DOHH2 (cell line): ENCODE measurements around the gene VASP.

ENCODE experiments used
- H3F3A ChIP-seq: fragments of 200-600 bp; sonication (generic), shearing (Covaris generic); 2 replicates; pipeline ENCODE4 v1.6.0; 2016; ENCODE audit warnings: antibody characterized with exemption, mild to moderate bottlenecking; ENCODE audit not compliant: control insufficient read depth, insufficient read depth
- H3K27ac ChIP-seq: fragments of 200-600 bp; sonication (generic); 2 replicates; pipeline ENCODE4 v1.5.1; 2014; ENCODE audit warnings: low read depth, mild to moderate bottlenecking, low read length, moderate library complexity
- H3K27me3 ChIP-seq: fragments of 200-600 bp; sonication (generic); 2 replicates; pipeline ENCODE4 v1.6.1; 2014; ENCODE audit warnings: mild to moderate bottlenecking, low read length, mixed read lengths; ENCODE audit not compliant: control insufficient read depth
- H3K36me3 ChIP-seq: fragments of 200-600 bp; sonication (generic); 2 replicates; pipeline ENCODE4 v1.6.1; 2014; ENCODE audit warnings: mild to moderate bottlenecking, low read length, moderate library complexity, mixed read lengths; ENCODE audit not compliant: control insufficient read depth
- H3K4me1 ChIP-seq: fragments of 200-600 bp; sonication (generic); 2 replicates; pipeline ENCODE4 v1.6.1; 2014; ENCODE audit warnings: mild to moderate bottlenecking, low read length, mixed read lengths; ENCODE audit not compliant: control insufficient read depth
- H3K4me2 ChIP-seq: fragments of 200-600 bp; sonication (generic); 2 replicates; pipeline ENCODE4 v1.6.0; 2014; ENCODE audit warnings: mild to moderate bottlenecking, low read length, moderate library complexity
- H3K4me3 ChIP-seq: fragments of 200-600 bp; sonication (generic); 2 replicates; pipeline ENCODE4 v1.5.1; 2014; ENCODE audit warnings: mild to moderate bottlenecking, low read length, mixed read lengths
- H3K79me2 ChIP-seq: fragments of 200-600 bp; sonication (generic); 2 replicates; pipeline ENCODE4 v1.6.1; 2014; ENCODE audit warnings: mild to moderate bottlenecking, low read length, mixed read lengths; ENCODE audit not compliant: control insufficient read depth
- H3K9me2 ChIP-seq: fragments of 200-600 bp; sonication (generic); replicated peaks from 2 replicates; pipeline ENCODE4 v1.6.1; 2014; ENCODE audit warnings: mild to moderate bottlenecking, low read length, mixed read lengths; ENCODE audit not compliant: control insufficient read depth
- H3K9me3 ChIP-seq: fragments of 200-600 bp; sonication (generic); 2 replicates; pipeline ENCODE4 v1.6.1; 2014; ENCODE audit warnings: antibody characterized with exemption, low read length, mixed read lengths; ENCODE audit not compliant: control insufficient read depth, insufficient read depth
- H4K20me1 ChIP-seq: fragments of 200-600 bp; sonication (generic); 2 replicates; pipeline ENCODE4 v1.6.0; 2014; ENCODE audit warnings: low read depth, mild to moderate bottlenecking, antibody characterized with exemption, low read length, moderate library complexity; ENCODE audit not compliant: control insufficient read depth, insufficient read depth
- CTCF ChIP-seq: fragments of 200-600 bp; sonication (generic); IDR thresholded peaks from one replicate; pipeline ENCODE4 v1.5.1; 2014; ENCODE audit warnings: antibody characterized with exemption, mild to moderate bottlenecking, low read depth, low read length; ENCODE audit not compliant: poor library complexity, severe bottlenecking
- EZH2phosphoT487 ChIP-seq: fragments of 200-600 bp; sonication (generic); IDR thresholded peaks from 2 replicates; pipeline ENCODE4 v1.6.1; 2017; ENCODE audit warnings: borderline replicate concordance, mild to moderate bottlenecking, antibody characterized with exemption, low read length, moderate library complexity, mixed read lengths

VASP gene

GRCh38 chr19:45531349-45531748 lies 24.1 kb downstream of the VASP start:
- Histone ChIP-seq H3K27ac (no peak overlapping the region), H3K4me2 (no peak overlapping the region), H3K4me3 (no peak overlapping the region), H3K4me1 (no peaks in the 10 kb centered on the region), H3K36me3 (peaks cover 13% of the 10 kb centered on the region), H3K79me2 (no peaks in the 10 kb centered on the region), H3K9me2 (no peaks in the 10 kb centered on the region), H3F3A (no peaks in the 10 kb centered on the region), H3K9me3 (peaks cover 7% of the 10 kb centered on the region; the same call in 1 of the 2 replicates), H3K27me3 (no peaks in the 10 kb centered on the region), H4K20me1 (no peaks in the 10 kb centered on the region)
- no peak for TF ChIP-seq EZH2phosphoT487
- TF ChIP-seq CTCF = no peak

GRCh38 chr19:45539459-45539858 lies 32.2 kb downstream of the VASP start:
- Histone ChIP-seq H3K27me3 (no peaks in the 10 kb centered on the region), H3K4me2 (no peak overlapping the region), H3K79me2 (no peaks in the 10 kb centered on the region), H3K27ac (no peak overlapping the region), H3K9me2 (no peaks in the 10 kb centered on the region), H3K4me3 (no peak overlapping the region), H3K4me1 (peaks cover 28% of the 10 kb centered on the region), H3K9me3 (peaks cover 3% of the 10 kb centered on the region; the same call in 1 of the 2 replicates), H3F3A (peaks cover 18% of the 10 kb centered on the region), H4K20me1 (no peaks in the 10 kb centered on the region), H3K36me3 (no peaks in the 10 kb centered on the region)
- TF ChIP-seq CTCF (no peak), EZH2phosphoT487 (no peak)

GRCh38 chr19:45542234-45542668 lies 35.0 kb downstream of the VASP start:
- no peak overlapping the region for H3K4me3 ChIP-seq
- H4K20me1 ChIP-seq = no peaks in the 10 kb centered on the region
- H3K9me3 ChIP-seq = peaks cover 3% of the 10 kb centered on the region; the same call in 1 of the 2 replicates
- no peaks in the 10 kb centered on the region for H3K36me3 ChIP-seq
- TF ChIP-seq CTCF (no peak), EZH2phosphoT487 (no peak)
- H3K27ac ChIP-seq = peak overlapping the region; percentile 86; the same call in 1 of the 2 replicates
- H3K27me3 ChIP-seq = no peaks in the 10 kb centered on the region
- H3K9me2 ChIP-seq = no peaks in the 10 kb centered on the region
- H3K4me2 ChIP-seq = peak overlapping the region; percentile 75
- peaks cover 32% of the 10 kb centered on the region for H3F3A ChIP-seq
- peaks cover 55% of the 10 kb centered on the region for H3K4me1 ChIP-seq
- H3K79me2 ChIP-seq = no peaks in the 10 kb centered on the region
